DOHH2 (cell line): Measurements from ENCODE around the gene UBE2Q1.

Experiments
- CTCF ChIP-seq: fragments of 200-600 bp; sonication (generic); IDR thresholded peaks from one replicate; pipeline ENCODE4 v1.5.1; 2014; ENCODE audit warnings: antibody characterized with exemption, mild to moderate bottlenecking, low read depth, low read length; ENCODE audit not compliant: poor library complexity, severe bottlenecking
- EZH2phosphoT487 ChIP-seq: fragments of 200-600 bp; sonication (generic); IDR thresholded peaks from 2 replicates; pipeline ENCODE4 v1.6.1; 2017; ENCODE audit warnings: borderline replicate concordance, mild to moderate bottlenecking, antibody characterized with exemption, low read length, moderate library complexity, mixed read lengths

- TF ChIP-seq CTCF (no peak), EZH2phosphoT487 (no peak)
Measured at GRCh38 chr1:154541231-154541630, 17.2 kb downstream of the UBE2Q1 start.
